ENCODE data around the gene MYH10.

The MYH10 gene

GRCh38 chr17:8630802-8631553 lies 453 bp upstream of the MYH10 start:
- peak overlapping the region; percentile 76 for H3K27ac Mint-ChIP-seq
- H3K4me3 Mint-ChIP-seq, result peak overlapping the region; percentile 98
- H3K9me3 Mint-ChIP-seq, result no peaks in the 10 kb centered on the region
- peaks cover 6% of the 10 kb centered on the region for H3K4me1 Mint-ChIP-seq (ENCODE audit: low read depth)
- H3K27me3 Mint-ChIP-seq (ENCODE audit: low read depth), result peaks cover 60% of the 10 kb centered on the region
- no peaks in the 10 kb centered on the region for H3K36me3 Mint-ChIP-seq (ENCODE audit: low read depth)

GRCh38 chr17:8629371-8630226 lies 926 bp downstream of the MYH10 start:
- no peak overlapping the region for H3K27ac Mint-ChIP-seq
- H3K36me3 Mint-ChIP-seq (ENCODE audit: low read depth), result no peaks in the 10 kb centered on the region
- peak overlapping the region; percentile 98 for H3K4me3 Mint-ChIP-seq
- peaks cover 56% of the 10 kb centered on the region for H3K27me3 Mint-ChIP-seq (ENCODE audit: low read depth)
- peaks cover 6% of the 10 kb centered on the region for H3K4me1 Mint-ChIP-seq (ENCODE audit: low read depth)
- H3K9me3 Mint-ChIP-seq, result no peaks in the 10 kb centered on the region

GRCh38 chr17:8628609-8629169 lies 1.8 kb downstream of the MYH10 start:
- peaks cover 61% of the 10 kb centered on the region for H3K27me3 Mint-ChIP-seq (ENCODE audit: low read depth)
- no peaks in the 10 kb centered on the region for H3K36me3 Mint-ChIP-seq (ENCODE audit: low read depth)
- no peak overlapping the region for H3K27ac Mint-ChIP-seq
- peaks cover 6% of the 10 kb centered on the region for H3K4me1 Mint-ChIP-seq (ENCODE audit: low read depth)
- H3K4me3 Mint-ChIP-seq, result peak overlapping the region; percentile 11
- no peaks in the 10 kb centered on the region for H3K9me3 Mint-ChIP-seq

GRCh38 chr17:8628172-8628571 lies 2.4 kb downstream of the MYH10 start:
- no peak overlapping the region for H3K27ac Mint-ChIP-seq
- H3K4me3 Mint-ChIP-seq, result no peak overlapping the region
- peaks cover 6% of the 10 kb centered on the region for H3K4me1 Mint-ChIP-seq (ENCODE audit: low read depth)
- peaks cover 58% of the 10 kb centered on the region for H3K27me3 Mint-ChIP-seq (ENCODE audit: low read depth)
- no peaks in the 10 kb centered on the region for H3K36me3 Mint-ChIP-seq (ENCODE audit: low read depth)
- H3K9me3 Mint-ChIP-seq, result no peaks in the 10 kb centered on the region

- Mint-ChIP-seq H3K9me3 (no peaks in the 10 kb centered on the region), H3K27ac (no peak overlapping the region), H3K4me3 (no peak overlapping the region), H3K4me1 (ENCODE audit: low read depth) (peaks cover 3% of the 10 kb centered on the region), H3K27me3 (ENCODE audit: low read depth) (peaks cover 26% of the 10 kb centered on the region), H3K36me3 (ENCODE audit: low read depth) (peaks cover 2% of the 10 kb centered on the region)
Observed at GRCh38 chr17:8623591-8623990, 6.9 kb downstream of the MYH10 start.

GRCh38 chr17:8622191-8622590 lies 8.3 kb downstream of the MYH10 start:
- Mint-ChIP-seq H3K27ac (no peak overlapping the region), H3K9me3 (no peaks in the 10 kb centered on the region), H3K4me1 (ENCODE audit: low read depth) (peaks cover 3% of the 10 kb centered on the region), H3K27me3 (ENCODE audit: low read depth) (peaks cover 14% of the 10 kb centered on the region), H3K4me3 (no peak overlapping the region), H3K36me3 (ENCODE audit: low read depth) (peaks cover 2% of the 10 kb centered on the region)

GRCh38 chr17:8621585-8621984 lies 8.9 kb downstream of the MYH10 start:
- H3K9me3 Mint-ChIP-seq, result no peaks in the 10 kb centered on the region
- H3K4me3 Mint-ChIP-seq, result no peak overlapping the region
- peaks cover 2% of the 10 kb centered on the region for H3K36me3 Mint-ChIP-seq (ENCODE audit: low read depth)
- H3K27ac Mint-ChIP-seq, result no peak overlapping the region
- peaks cover 12% of the 10 kb centered on the region for H3K27me3 Mint-ChIP-seq (ENCODE audit: low read depth)
- peaks cover 3% of the 10 kb centered on the region for H3K4me1 Mint-ChIP-seq (ENCODE audit: low read depth)

- H3K9me3 Mint-ChIP-seq, result no peaks in the 10 kb centered on the region
- no peak overlapping the region for H3K4me3 Mint-ChIP-seq
- H3K27me3 Mint-ChIP-seq (ENCODE audit: low read depth), result peaks cover 9% of the 10 kb centered on the region
- peaks cover 3% of the 10 kb centered on the region for H3K4me1 Mint-ChIP-seq (ENCODE audit: low read depth)
- H3K36me3 Mint-ChIP-seq (ENCODE audit: low read depth), result peaks cover 2% of the 10 kb centered on the region
- H3K27ac Mint-ChIP-seq, result no peak overlapping the region
Observed at GRCh38 chr17:8619294-8619693, 11.2 kb downstream of the MYH10 start.

GRCh38 chr17:8618825-8619224 lies 11.7 kb downstream of the MYH10 start:
- Mint-ChIP-seq H3K4me3 (no peak overlapping the region), H3K27ac (no peak overlapping the region), H3K36me3 (ENCODE audit: low read depth) (peaks cover 2% of the 10 kb centered on the region), H3K27me3 (ENCODE audit: low read depth) (peaks cover 8% of the 10 kb centered on the region), H3K4me1 (ENCODE audit: low read depth) (peaks cover 3% of the 10 kb centered on the region), H3K9me3 (no peaks in the 10 kb centered on the region)

- Mint-ChIP-seq H3K4me1 (ENCODE audit: low read depth) (no peaks in the 10 kb centered on the region), H3K4me3 (no peak overlapping the region), H3K27ac (no peak overlapping the region), H3K27me3 (ENCODE audit: low read depth) (no peaks in the 10 kb centered on the region), H3K9me3 (no peaks in the 10 kb centered on the region), H3K36me3 (ENCODE audit: low read depth) (no peaks in the 10 kb centered on the region)
Observed at GRCh38 chr17:8614988-8615387, 15.5 kb downstream of the MYH10 start.

- Mint-ChIP-seq H3K27ac (no peak overlapping the region), H3K36me3 (ENCODE audit: low read depth) (no peaks in the 10 kb centered on the region), H3K9me3 (no peaks in the 10 kb centered on the region), H3K4me1 (ENCODE audit: low read depth) (no peaks in the 10 kb centered on the region), H3K4me3 (no peak overlapping the region), H3K27me3 (ENCODE audit: low read depth) (no peaks in the 10 kb centered on the region)
Observed at GRCh38 chr17:8611619-8612298, 18.8 kb downstream of the MYH10 start.

GRCh38 chr17:8611137-8611536 lies 19.4 kb downstream of the MYH10 start:
- H3K36me3 Mint-ChIP-seq (ENCODE audit: low read depth), result no peaks in the 10 kb centered on the region
- H3K27me3 Mint-ChIP-seq (ENCODE audit: low read depth), result no peaks in the 10 kb centered on the region
- no peaks in the 10 kb centered on the region for H3K9me3 Mint-ChIP-seq
- H3K4me1 Mint-ChIP-seq (ENCODE audit: low read depth), result no peaks in the 10 kb centered on the region
- H3K27ac Mint-ChIP-seq, result no peak overlapping the region
- no peak overlapping the region for H3K4me3 Mint-ChIP-seq

GRCh38 chr17:8610558-8610957 lies 20.0 kb downstream of the MYH10 start:
- Mint-ChIP-seq H3K4me3 (no peak overlapping the region), H3K9me3 (no peaks in the 10 kb centered on the region), H3K36me3 (ENCODE audit: low read depth) (no peaks in the 10 kb centered on the region), H3K27ac (no peak overlapping the region), H3K4me1 (ENCODE audit: low read depth) (no peaks in the 10 kb centered on the region), H3K27me3 (ENCODE audit: low read depth) (no peaks in the 10 kb centered on the region)

GRCh38 chr17:8609910-8610309 lies 20.6 kb downstream of the MYH10 start:
- H3K27me3 Mint-ChIP-seq (ENCODE audit: low read depth), result no peaks in the 10 kb centered on the region
- no peaks in the 10 kb centered on the region for H3K4me1 Mint-ChIP-seq (ENCODE audit: low read depth)

More at GRCh38 chr17:8609910-8610309, 20.6 kb downstream of the MYH10 start:
- Mint-ChIP-seq H3K36me3 (ENCODE audit: low read depth) (no peaks in the 10 kb centered on the region), H3K4me3 (no peak overlapping the region), H3K9me3 (no peaks in the 10 kb centered on the region), H3K27ac (no peak overlapping the region)
